GM13976 (cell line): ENCODE results near the gene SLAIN1.
A peak's percentile ranks its signal among the peaks of the same experiment; 100 is the strongest.

Experiments
- DNase-seq: peaks from one replicate; pipeline ENCODE4 v3.0.0; 2012; ENCODE audit warnings: low spot score
- in situ Hi-C: fragments of 300-500 bp; cut with MboI; formaldehyde crosslinking; loops from one replicate; pipeline ENCODE4 v1.12.0; 2022; ENCODE audit warnings: low sequenced_read_pairs, mixed read lengths, inconsistent platforms; ENCODE audit not compliant: unreplicated experiment
- TF ChIP-seq, protein P1 (sequence below): IDR thresholded peaks from 2 replicates; pipeline ENCODE4 v1.5.1; 2012; ENCODE audit warnings: borderline replicate concordance, mild to moderate bottlenecking; ENCODE audit not compliant: insufficient read depth; ENCODE audit errors: extremely low read depth, missing control alignments, control extremely low read depth

Gene SLAIN1

DNA sequence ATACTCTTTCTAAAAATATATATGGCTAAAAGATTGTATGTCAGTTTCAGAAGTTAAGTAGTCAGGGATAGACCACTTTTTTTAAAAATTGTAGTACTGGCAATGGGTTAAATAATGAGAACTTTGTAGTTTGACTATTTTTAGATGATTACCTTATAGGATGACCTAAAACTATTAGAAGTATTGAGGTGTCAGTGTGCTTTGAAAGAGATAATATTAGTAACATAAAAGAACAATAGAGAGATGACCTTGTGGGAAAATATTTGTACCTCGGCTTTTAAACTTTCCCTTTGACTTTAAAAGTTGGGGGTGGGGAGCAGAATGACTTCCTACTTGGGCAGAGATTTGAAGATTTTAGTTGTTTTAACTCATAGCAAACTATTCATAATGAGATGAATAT, 48.3 kb downstream of the SLAIN1 start:
- in situ Hi-C loops = loop anchor here (5.0 kb wide), 1 partner anchor 153 kb away; no protein-coding TSS in a partner anchor
- no peak for DNase-seq
- TF ChIP-seq, protein P1, sequence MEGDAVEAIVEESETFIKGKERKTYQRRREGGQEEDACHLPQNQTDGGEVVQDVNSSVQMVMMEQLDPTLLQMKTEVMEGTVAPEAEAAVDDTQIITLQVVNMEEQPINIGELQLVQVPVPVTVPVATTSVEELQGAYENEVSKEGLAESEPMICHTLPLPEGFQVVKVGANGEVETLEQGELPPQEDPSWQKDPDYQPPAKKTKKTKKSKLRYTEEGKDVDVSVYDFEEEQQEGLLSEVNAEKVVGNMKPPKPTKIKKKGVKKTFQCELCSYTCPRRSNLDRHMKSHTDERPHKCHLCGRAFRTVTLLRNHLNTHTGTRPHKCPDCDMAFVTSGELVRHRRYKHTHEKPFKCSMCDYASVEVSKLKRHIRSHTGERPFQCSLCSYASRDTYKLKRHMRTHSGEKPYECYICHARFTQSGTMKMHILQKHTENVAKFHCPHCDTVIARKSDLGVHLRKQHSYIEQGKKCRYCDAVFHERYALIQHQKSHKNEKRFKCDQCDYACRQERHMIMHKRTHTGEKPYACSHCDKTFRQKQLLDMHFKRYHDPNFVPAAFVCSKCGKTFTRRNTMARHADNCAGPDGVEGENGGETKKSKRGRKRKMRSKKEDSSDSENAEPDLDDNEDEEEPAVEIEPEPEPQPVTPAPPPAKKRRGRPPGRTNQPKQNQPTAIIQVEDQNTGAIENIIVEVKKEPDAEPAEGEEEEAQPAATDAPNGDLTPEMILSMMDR = no peak

DNA sequence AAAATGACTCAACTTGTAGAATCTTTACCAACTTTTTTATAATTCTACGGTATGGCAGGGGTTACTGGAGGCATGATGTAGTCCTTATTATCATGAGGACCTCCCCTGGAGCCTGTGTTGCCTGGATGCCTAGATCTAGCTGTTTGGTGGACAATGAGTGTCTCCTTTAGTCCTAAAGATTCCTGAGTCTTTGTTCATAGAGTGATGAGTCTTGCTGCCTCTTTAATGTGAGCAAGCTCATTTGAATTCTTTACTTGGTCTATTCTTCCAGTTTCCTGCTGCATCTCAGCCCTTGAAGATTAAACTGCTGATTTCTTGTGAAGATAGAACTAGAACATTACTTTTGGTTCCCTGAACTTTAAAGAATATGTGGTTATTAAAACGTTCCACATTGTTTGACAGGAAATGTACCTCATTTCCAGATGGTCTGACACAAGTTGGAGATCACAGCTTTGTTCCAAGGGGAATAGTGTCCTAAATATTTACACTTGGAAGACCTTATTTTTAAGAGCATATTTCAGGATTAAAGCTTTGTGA, 51.9 kb downstream of the SLAIN1 start:
- in situ Hi-C loops = loop anchor here (5.0 kb wide), 1 partner anchor 157 kb away; no protein-coding TSS in a partner anchor
- DNase-seq = no peak
- TF ChIP-seq, protein P1 = no peak

DNA sequence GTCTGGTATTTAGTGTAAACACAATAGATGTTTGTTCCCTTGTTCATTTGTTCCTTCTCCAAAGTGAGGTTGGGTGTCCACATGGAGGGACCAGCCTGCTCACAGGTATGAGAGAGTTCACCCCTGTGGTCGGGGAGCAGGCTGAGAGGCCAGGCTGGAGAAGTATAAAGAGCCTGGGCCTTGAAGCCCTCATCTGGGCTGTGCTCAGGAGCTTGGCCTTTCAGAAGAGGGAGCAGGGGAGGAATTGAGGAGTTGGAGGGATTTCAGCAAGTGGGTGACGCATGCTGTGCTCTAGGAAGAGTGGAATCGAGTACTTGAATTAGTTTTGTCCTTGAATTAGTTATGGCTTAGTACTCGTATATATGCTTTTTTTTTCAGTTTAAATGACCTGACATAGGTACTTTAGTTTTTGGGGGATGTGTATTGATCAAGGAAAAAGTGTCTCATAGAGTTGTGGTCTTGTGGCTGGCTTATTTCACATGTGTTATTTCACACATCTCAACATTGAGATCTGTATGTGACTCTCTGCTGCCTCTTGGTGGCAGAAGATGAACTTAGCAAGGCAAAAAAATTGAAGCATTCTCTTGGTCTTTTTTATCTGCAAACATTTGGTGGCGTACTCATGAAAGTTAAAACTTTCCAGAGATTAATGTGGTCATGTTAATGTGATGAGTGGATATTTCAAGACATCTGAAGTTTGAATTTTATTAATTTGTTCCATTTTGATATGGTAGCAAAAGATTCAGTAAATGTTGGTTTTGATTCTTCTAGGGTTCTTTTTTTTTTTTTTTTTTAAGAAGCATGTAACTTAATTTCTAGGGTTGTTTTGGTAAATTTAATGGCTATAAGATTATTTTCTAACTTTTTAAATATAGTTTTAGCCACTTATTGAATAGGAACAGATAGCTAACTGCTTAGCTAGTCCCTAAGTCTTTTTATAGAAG, 54.3 kb downstream of the SLAIN1 start:
- DNase-seq = no peak
- TF ChIP-seq, protein P1 = peak; percentile 64
- in situ Hi-C loops = no loop called here

DNA sequence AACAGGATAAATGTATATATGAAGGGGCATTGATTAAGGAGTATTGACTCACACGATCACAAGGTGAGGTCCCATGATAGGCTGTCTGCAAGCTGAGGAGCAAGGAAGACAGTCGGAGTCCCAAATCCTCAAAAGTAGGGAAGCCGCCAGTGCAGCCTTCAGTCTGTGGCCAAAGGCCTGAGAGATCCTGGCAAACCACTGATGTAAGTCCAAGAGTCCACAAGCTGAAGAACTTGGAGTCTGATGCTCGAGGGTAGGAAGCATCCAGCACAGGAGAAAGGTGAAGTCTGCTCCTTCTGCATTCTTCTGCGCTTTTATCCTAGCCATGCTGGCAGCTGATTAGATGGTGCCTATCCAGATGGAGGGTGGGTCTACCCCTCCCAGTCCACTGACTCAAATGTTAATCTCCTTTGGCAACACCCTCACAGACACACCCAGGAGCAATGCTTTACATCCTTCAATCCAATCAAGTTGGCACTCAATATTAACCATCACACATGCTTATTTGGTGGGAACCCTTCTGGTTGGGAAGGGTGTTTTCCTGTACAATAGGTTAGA, 55.1 kb downstream of the SLAIN1 start:
- TF ChIP-seq, protein P1 = no peak
- no peak for DNase-seq
- in situ Hi-C loops = no loop called here

DNA sequence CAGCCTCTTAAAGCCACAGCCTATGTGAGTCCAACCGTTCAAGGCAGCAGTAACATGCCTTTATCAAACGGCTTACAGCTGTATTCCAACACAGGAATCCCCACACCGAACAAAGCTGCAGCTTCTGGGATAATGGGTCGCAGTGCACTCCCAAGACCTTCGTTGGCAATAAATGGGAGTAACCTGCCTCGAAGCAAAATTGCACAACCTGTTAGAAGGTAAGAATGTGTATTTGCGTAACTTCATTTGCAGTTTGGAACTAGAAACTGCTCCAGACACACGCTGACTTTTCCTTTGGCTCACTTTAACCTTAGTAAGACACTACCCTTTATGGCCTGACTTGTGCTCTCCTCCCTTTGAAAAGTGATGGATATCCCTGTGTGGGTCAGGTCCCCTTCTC, 63.4 kb downstream of the SLAIN1 start:
- no peak for DNase-seq
- in situ Hi-C loops = no loop called here
- TF ChIP-seq, protein P1 = no peak

DNA sequence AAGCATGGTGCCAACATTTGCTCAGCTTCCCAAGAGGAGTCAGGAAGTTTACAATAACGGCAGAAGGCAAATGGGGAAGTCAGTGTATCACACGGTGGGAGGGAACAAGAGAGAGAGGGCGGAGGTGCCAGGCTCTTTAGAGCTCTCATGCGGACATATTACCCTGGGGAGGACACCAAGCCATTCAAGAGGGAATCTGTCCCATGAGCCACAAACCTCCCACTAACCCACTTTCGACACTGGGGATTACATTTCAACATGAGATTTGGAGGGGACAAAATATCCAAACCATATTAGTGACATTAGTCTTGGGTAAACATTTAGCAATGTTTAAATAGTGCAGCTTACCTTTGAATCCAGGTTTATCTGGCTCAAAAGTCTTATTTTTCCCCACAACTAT, 69.9 kb downstream of the SLAIN1 start:
- in situ Hi-C loops = no loop called here
- TF ChIP-seq, protein P1 = no peak
- no peak for DNase-seq
